ENCODE data around the gene ERBB4.
"Not testable (repeated sequence)": the region's sequence is repeated elsewhere in the genome, so short reads cannot be mapped to it uniquely, and the experiment has no call there.

ERBB4 gene

GRCh38 chr2:211592006-211592405 is 946.6 kb downstream of the ERBB4 start:
- DNase-seq (ENCODE audit: low spot score), result not testable (repeated sequence)

- no peak for DNase-seq (ENCODE audit: low spot score)
These were observed 947.2 kb downstream of the ERBB4 start for GRCh38 chr2:211591426-211591825.

GRCh38 chr2:211568439-211568838 is 970.2 kb downstream of the ERBB4 start:
- DNase-seq (ENCODE audit: low spot score), result no peak

- DNase-seq (ENCODE audit: low spot score), result no peak
These were observed 974.2 kb downstream of the ERBB4 start for GRCh38 chr2:211564441-211564840.

GRCh38 chr2:211545582-211545981 is 993.0 kb downstream of the ERBB4 start:
- no peak for DNase-seq (ENCODE audit: low spot score)

- DNase-seq (ENCODE audit: low spot score), result no peak
These were observed 1004.0 kb downstream of the ERBB4 start for GRCh38 chr2:211534632-211535031.

GRCh38 chr2:211524248-211524647 is 1014.4 kb downstream of the ERBB4 start:
- DNase-seq (ENCODE audit: low spot score), result not testable (repeated sequence)

GRCh38 chr2:211516537-211516936 is 1022.1 kb downstream of the ERBB4 start:
- DNase-seq (ENCODE audit: low spot score), result no peak

GRCh38 chr2:211514049-211514448 is 1024.6 kb downstream of the ERBB4 start:
- DNase-seq (ENCODE audit: low spot score), result no peak

- DNase-seq (ENCODE audit: low spot score), result no peak
These were observed 1025.2 kb downstream of the ERBB4 start for GRCh38 chr2:211513446-211513845.

- DNase-seq (ENCODE audit: low spot score), result no peak
These were observed 1025.8 kb downstream of the ERBB4 start for GRCh38 chr2:211512806-211513205.

GRCh38 chr2:211503856-211504255 is 1034.7 kb downstream of the ERBB4 start:
- peak; percentile 44 for DNase-seq (ENCODE audit: low spot score)

GRCh38 chr2:211503198-211503597 is 1035.4 kb downstream of the ERBB4 start:
- no peak for DNase-seq (ENCODE audit: low spot score)

GRCh38 chr2:211498551-211499205 is 1039.9 kb downstream of the ERBB4 start:
- DNase-seq (ENCODE audit: low spot score), result no peak

GRCh38 chr2:211495339-211495738 is 1043.3 kb downstream of the ERBB4 start:
- no peak for DNase-seq (ENCODE audit: low spot score)

- no peak for DNase-seq (ENCODE audit: low spot score)
These were observed 1044.1 kb downstream of the ERBB4 start for GRCh38 chr2:211494536-211494935.

GRCh38 chr2:211494085-211494484 is 1044.5 kb downstream of the ERBB4 start:
- no peak for DNase-seq (ENCODE audit: low spot score)

- no peak for DNase-seq (ENCODE audit: low spot score)
These were observed 1050.9 kb downstream of the ERBB4 start for GRCh38 chr2:211487733-211488132.

- no peak for DNase-seq (ENCODE audit: low spot score)
These were observed 1059.0 kb downstream of the ERBB4 start for GRCh38 chr2:211479536-211480150.

GRCh38 chr2:211477537-211478275 is 1060.9 kb downstream of the ERBB4 start:
- DNase-seq (ENCODE audit: low spot score), result no peak

- DNase-seq (ENCODE audit: low spot score), result no peak
These were observed 1065.5 kb downstream of the ERBB4 start for GRCh38 chr2:211473116-211473515.

GRCh38 chr2:211469664-211470059 is 1068.9 kb downstream of the ERBB4 start:
- DNase-seq (ENCODE audit: low spot score), result no peak
